Measurements from ENCODE around the gene PTPRD. TPM values are rescaled to one million over a fixed set of nuclear protein-coding genes. Genes with fewer than 3 reads are reported as not detected.

Gene PTPRD
- total and polyA plus RNA-seq, 2 experiments from 2014 or later: 11.5 to 58.0 TPM

- H3K9me3 Mint-ChIP-seq: no peaks in the 10 kb centered on the region
- no peak overlapping the region for H3K27ac Mint-ChIP-seq
- DNase-seq (ENCODE audit: low spot score) (no peak), ATAC-seq (no peak)
- Histone ChIP-seq H4K20me1 (replicated peaks; ENCODE audit: insufficient read depth) (no peaks in the 10 kb centered on the region), H3K27me3 (ENCODE audit: insufficient read depth) (no peaks in the 10 kb centered on the region), H3K9me2 (ENCODE audit: insufficient read depth) (no peaks in the 10 kb centered on the region), H3K27ac (ENCODE audit: low read depth) (no peak overlapping the region), H3K79me2 (replicated peaks; ENCODE audit: insufficient read depth) (no peaks in the 10 kb centered on the region), H3K4me2 (no peak overlapping the region), H2AFZ (no peak overlapping the region), H3K4me3 (no peak overlapping the region), H3K36me3 (ENCODE audit: insufficient read depth) (no peaks in the 10 kb centered on the region), H3K4me1 (ENCODE audit: insufficient read depth) (no peaks in the 10 kb centered on the region), H3F3A (replicated peaks; ENCODE audit: low read depth) (no peaks in the 10 kb centered on the region)
- peaks cover 2% of the 10 kb centered on the region for H3K27me3 Mint-ChIP-seq (ENCODE audit: insufficient read depth, low read depth, poor library complexity)
- peaks cover 6% of the 10 kb centered on the region for H3K4me1 Mint-ChIP-seq
- H3K36me3 Mint-ChIP-seq (ENCODE audit: low read depth): no peaks in the 10 kb centered on the region; the same call in 2 of the 3 replicates
- H3K4me3 Mint-ChIP-seq: no peak overlapping the region
- TF ChIP-seq REST (IDR thresholded peaks at IDR 0.05; ENCODE audit: unreplicated experiment) (no peak), EZH2phosphoT487 (IDR thresholded peaks at IDR 0.05; ENCODE audit: unreplicated experiment) (no peak), CTCF (conservative IDR thresholded peaks at IDR 0.05; ENCODE audit: low read depth in 2 of 2) (no peak), ZNF114 (CRISPR knock-in tag; IDR thresholded peaks at IDR 0.05) (no peak), ETS1 (IDR thresholded peaks at IDR 0.05) (no peak), CREB1 (CRISPR knock-in tag; IDR thresholded peaks at IDR 0.05; ENCODE audit: low read depth) (no peak), ZNF462 (CRISPR knock-in tag; IDR thresholded peaks at IDR 0.05) (no peak), ZNF331 (CRISPR knock-in tag; IDR thresholded peaks at IDR 0.05; ENCODE audit: low read depth) (no peak), JUNB (IDR thresholded peaks at IDR 0.05; ENCODE audit: unreplicated experiment) (no peak), NANOG (IDR thresholded peaks at IDR 0.05; ENCODE audit: borderline replicate concordance) (no peak), POLR2AphosphoS5 (IDR thresholded peaks at IDR 0.05; ENCODE audit: low read depth) (no peak), EZH2 (IDR thresholded peaks at IDR 0.05; ENCODE audit: low read depth, unreplicated experiment) (no peak), STAT1 (IDR thresholded peaks at IDR 0.05; ENCODE audit: unreplicated experiment) (no peak)
These were observed 991.4 kb downstream of the PTPRD start for GRCh38 chr9:9621355-9621940.
